Activated T-cell treated with anti-CD3 and anti-CD28 coated beads, Interleukin-2, amount 50 U/mL, for 72 hours (primary cell): ENCODE results near the gene OR4X1. TPM values are rescaled to one million over a fixed set of nuclear protein-coding genes. Genes with fewer than 3 reads are reported as not detected.

ENCODE experiments used
- total RNA-seq, 2 donors: library from RNA; stranded (reverse); gene quantifications; one replicate each; pipeline ENCODE4 v1.2.3, GENCODE V29; 2022

The OR4X1 gene
- total RNA-seq, 2 donors from 2014 or later = not detected

Other genes with a start within 250 kb of the OR4X1 start
- not detected for gene OR4B1, start 47.1 kb upstream of the OR4X1 start, total RNA-seq
- not detected for gene OR4X2, start 18.8 kb upstream of the OR4X1 start, total RNA-seq
- gene OR4S1, start 42.4 kb downstream of the OR4X1 start, total RNA-seq = not detected
- gene OR4C3, start 61.1 kb downstream of the OR4X1 start, total RNA-seq = not detected
- gene OR4C5, start 102.6 kb downstream of the OR4X1 start, total RNA-seq = not detected
- not detected for gene OR4A47, start 224.9 kb downstream of the OR4X1 start, total RNA-seq